Stimulated activated CD4-positive, alpha-beta T cell treated with anti-CD3 and anti-CD28 coated beads, Interleukin-4, amount 100 ng/mL, for 4 hours (primary cell): ENCODE results near the gene PRKCA.

Source experiments
- DNase-seq, 2 experiments: peaks; one replicate each; pipeline ENCODE4 v3.0.0-alpha.2; 2020

PRKCA gene

DNA sequence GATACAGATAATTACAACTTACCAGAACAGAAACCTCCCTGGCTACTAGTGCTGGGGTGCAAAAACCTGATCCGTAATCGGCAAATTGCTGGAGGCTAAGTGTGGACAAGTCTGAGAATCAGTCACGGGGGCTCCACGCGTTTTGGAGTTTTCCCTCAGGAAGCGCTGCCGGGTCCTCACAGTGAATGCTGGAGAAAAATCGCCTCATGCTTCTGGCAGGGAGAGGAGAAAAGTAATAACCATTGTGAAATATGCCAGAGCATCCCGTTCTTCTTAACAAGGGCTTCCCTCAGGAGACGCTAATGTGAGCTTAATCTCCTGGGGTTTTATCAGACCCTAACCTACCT is 453.5 kb downstream of the PRKCA start:
- DNase-seq = no peak

DNA sequence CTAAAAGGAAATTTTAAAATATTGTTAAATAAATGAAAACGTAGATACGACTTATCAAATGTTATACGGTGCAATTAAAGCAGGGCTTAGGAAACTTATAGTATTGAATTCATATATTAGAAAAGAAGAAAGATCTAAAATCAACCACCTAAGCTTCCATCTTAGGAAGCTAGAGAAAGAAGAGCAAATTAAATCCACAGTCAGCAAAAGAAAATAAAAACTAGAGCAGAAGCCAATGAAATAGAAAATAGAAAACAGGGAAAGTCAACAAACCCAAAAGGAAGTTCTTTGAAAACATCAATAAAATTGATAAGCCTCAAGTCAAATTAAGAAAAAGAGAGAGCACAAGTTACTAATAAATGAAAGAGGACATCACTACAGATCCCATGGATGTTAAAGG is 457.9 kb downstream of the PRKCA start:
- no peak for DNase-seq

DNA sequence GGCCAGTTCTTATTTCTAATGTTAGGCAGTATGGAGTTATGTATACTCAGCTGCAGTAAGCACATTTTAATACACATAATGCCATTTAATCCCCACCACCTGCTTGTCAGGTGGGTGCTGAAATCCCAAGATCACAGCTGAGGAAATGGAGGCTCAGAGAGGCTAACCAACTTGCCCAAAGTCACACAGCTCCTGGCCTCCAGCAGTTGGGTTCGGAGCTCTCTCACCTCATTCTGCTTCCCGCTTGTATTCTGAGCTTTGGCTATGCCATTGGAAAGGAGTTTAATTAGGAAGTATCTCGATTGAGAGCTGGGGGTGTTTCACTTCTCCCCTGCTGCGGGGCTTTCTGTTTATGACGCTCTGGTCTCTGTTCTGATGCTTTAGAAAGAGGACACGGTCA is 459.9 kb downstream of the PRKCA start:
- no peak for DNase-seq

DNA sequence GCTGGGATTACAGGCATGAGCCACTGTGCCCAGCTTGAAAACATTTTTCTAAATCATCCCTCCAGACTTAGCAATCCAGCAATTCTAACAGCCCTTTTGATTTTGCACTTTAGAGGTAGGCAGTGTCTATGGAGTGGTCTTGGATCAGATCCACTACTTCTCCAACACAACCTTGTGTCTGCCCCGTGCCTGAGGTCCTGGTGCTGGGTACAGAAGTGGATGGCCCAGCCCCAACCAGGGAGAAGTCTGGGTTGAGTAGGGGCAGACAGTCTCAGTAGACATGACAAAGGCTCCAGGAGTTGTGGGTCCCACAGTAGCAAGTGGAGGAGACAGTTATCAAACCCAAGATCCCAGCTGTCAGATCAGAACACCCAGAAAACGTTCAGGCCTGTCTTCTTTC is 460.6 kb downstream of the PRKCA start:
- no peak for DNase-seq

DNA sequence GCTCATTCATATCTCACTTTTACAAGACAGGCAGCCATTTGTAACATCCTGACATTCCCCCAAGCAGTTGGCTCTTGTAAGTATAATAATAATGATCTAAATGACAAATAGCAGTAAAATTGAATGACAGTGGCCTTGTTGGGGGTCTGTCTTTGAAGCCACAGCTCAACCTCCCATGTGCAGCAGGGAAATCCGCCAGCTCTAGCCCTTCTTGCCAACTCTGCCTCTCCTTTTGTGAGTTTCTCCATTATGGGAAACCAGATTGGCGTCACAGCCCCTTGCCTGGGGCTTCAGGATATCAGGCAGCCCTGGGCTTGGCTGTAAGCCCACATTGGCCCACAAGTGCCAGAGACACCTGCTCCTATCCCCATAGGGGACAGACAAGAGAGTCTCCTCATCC is 462.1 kb downstream of the PRKCA start:
- DNase-seq = no peak

DNA sequence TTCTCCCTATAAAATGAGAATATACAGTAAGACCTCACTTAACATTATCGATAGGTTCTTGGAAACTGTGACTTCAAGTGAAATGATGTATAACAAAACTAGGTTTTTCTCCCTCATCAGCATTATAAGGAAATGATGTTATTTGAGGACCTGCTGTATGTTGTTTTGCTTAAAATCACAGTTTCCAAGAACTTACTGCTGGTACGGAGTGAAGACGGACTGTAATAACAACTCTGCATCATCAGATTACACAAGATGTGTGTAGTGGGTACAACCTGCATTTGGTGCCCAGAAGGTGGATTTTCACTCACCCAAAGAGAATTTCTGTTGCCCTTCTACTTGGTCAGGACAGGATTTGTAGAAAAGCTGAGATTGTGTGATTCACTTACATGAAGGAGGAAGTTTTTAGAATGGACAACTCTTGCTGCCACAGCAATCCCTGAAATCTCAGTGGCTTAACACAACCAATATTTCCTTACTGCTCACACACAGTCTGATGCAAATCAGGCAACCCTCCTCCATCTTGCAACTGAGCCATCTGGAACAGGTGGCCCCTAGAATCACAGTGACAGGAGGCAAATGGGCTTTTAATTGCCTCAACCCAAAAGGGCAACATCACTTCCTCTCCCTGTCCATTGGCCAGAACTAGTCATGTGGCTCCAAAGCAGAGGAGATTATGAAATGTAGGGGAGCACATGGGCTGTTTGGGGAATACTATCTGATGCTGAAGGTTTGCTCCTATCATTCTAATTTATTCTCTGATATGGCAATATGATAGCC is 464.9 kb downstream of the PRKCA start:
- no peak for DNase-seq

DNA sequence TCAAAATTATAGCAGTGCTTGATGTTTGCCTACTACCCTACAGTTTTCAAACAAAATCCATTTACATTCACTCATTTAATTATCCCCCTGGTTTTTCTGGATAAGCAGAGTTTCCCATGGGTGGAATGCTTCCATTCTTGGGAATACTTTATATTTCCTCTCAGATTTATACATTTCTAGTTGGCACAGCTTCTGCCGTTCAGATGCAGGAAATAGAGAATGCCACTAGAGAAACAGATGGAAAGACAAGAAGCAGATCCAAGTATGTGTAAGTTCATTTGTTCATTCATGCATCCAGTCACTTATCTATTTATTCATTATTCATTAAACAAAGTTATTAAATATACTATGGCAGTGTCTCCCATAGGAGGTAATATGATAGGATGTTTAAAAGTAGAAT is 467.5 kb downstream of the PRKCA start:
- no peak for DNase-seq

DNA sequence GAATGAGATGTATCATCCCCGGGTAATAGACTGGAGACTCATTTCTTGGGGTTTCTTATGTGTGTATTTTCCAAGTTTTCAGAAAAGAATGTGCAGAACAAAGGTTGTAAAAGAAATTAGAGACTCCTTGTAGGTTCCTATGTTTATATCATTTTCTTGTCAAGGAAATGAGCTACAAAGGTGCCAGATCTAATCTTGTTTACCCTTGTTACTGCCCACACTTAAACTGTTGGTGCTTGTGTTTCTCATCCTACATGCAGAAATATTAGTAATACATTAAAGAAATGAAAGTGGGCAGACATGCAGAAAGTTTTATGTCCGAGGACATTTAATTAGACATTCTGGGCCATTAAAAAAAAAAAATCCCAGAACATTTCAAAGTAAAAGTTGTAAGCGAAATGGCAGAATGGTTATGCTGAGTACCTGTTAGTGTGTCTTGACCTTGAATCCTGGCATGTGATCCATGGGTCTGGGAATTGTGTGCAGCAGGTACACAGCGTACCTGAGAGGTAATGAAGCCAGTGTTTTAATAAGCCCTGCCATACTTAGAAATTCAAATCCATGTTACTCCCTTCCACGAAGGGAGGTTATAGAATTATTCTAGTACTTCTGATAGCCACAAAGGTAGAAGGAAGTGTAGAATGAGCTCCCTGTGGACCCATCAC is 469.9 kb downstream of the PRKCA start:
- no peak for DNase-seq

DNA sequence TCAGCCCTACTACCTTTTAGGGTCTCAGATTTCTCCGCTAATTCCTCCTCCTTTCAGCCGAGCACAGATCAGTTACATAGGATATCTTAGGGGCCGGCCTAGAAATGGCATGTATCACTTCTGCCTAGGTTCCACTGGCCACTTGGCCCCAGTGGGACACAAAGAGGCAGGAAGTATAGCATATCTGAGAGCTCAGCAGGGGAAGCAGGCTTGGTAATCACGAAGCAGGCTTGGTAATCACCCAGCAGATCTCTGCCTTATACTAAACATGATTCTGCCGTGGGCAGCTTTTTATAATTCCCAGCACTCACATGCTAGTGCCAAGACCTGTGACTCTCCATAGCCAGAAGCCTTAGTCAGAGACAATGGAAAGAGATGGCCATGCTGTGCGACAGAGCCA is 472.9 kb downstream of the PRKCA start:
- DNase-seq = no peak

DNA sequence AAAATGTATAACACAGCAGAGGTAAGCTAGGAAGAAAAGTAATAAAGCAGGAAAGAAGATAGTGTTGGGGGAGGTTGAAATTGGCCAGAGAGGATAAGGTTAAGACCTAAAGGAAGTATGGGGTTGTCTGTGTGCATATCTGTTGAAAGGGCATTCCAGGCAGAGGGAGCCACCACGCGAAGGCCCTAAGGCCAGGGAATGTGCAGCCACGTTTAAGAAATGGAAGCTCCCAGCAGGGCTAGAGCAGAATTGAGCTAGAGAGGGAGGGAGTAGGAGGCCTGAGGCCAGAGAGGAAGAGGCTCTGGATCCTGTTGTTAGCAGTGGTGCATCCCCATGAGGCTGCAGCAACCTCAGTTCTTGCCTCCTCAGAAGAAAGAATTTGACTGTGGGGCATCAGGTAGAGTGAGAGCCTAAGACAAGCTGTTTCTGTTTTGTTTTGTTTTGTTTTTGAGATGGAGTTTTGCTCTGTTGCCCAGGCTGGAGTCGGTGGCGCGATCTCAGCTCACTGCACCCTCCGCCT is 473.5 kb downstream of the PRKCA start:
- DNase-seq = no peak

DNA sequence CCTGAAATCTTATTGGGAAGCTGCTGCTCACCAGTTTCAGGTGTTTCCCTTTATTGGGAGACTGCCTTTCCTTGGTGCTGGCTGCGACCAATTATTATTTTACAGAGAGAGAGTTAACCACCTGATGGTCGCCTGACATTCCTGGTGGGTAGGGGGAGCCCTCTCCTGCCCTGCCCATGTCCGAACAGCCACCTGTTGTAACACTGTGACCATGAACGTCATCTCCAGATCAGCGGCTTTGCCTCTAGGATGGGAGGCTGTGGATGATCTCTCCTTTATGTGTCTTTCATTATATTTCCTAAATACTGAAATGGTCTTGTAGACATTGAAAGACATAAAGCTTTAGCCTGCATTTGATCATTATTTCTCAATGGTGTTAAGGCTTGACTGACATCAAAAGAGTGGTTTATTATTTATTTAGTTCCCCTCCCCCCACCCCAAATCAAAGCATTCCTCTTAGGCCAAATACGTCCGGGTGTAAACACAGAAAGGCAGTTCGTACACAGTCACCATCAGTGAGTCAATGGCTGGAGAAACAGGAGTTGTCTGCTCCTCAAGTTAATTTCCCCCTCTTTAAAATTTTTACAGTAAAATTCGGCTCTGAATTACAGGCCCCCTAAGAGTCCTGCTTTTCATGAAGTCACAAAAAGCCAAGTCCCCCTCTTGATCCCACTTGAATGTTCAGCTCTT is 474.7 kb downstream of the PRKCA start:
- no peak for DNase-seq

DNA sequence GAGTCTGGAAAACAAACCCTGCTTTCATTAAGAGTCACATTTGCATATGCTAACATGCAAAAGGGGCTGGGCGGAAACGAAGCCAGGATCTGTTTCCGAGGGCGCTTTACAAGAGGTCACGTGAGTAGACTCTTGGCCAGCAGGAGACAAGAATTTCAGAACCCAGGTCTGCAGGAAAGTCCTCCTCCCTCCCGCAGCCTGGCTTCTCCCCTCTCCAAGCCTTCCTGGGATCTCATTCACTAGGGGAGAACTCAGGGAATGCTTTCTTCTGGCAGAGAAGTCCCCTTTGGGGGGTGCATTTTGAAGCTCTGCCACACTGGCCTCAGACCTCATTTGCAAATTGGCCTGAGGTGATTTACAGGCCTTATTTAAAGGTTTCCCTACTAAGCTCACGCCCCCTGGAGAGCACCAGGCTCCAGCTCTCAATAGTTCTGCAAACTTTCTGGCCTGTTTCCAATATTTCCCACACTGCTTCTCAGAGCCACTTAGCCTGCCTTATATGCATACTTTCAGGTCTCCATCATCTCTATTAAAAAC is 475.3 kb downstream of the PRKCA start:
- DNase-seq = no peak

DNA sequence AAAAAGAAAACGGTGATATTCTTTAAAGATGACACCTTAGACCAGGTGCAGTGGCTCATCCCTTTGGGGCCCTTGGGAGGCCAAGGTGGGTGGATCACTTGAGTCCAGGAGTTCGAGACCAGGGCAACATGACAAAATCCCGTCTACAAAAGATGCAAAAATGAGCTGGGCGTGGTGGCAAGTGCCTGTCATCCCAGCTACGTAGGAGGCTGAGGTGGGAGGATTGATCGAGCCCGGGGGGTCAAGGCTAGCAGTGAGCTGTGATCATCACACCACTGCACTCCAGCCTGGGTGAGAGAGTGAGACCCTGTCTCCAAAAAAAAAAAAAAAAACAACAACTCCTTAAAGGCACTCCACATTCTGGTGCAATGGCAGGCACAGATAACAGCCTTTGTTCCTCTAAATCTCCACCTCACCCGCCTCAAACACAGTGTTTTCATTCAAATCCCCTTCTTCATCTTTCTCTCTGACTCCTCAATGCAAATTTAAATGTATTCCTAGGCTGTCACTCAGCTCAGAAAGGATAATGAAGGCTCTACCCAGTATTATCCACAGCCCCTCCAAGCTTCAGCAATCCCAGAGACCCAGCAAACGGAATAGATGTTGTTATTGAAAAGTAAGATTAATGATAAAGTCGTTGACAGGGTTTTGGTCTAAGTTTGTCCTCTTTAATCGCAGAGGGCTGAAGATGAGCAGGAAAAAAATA is 476.3 kb downstream of the PRKCA start:
- DNase-seq = no peak

DNA sequence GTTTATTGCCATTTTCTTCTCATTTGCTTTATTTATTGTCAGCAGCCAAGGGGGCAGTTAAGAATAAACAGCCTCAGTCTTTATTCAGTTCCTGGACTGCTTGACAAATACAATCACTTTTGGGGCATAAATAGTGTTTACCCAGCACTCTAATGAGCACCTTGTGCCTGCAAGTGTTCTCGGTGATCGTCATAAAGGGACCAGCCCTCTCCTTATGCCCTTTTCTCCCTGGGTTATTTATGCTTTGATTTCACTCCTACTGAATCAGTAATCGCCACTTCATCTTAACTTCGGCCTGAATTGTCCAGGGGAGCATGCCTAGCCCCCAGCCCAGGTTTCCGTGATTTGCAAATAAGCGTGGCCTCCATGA is 476.8 kb downstream of the PRKCA start:
- no peak for DNase-seq

DNA sequence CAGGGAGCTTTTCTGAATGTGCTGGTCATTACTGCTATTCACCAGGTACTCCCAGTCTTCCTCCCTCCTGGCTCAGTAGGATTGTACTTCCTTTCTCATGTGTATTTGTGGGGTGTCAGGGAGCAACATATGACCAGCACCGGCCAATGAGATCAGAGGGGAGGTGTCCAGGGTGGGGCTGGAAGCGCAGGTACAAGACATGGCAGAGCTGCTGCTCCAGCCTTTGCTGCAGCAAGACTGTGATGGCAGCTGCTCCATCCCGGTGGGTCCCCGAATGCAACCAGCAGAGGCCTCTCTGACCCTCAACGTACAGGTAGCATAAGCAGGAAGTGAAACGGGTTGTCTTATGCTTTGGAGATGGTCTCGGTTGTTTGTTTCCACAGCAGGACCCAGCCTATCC is 478.7 kb downstream of the PRKCA start:
- no peak for DNase-seq

DNA sequence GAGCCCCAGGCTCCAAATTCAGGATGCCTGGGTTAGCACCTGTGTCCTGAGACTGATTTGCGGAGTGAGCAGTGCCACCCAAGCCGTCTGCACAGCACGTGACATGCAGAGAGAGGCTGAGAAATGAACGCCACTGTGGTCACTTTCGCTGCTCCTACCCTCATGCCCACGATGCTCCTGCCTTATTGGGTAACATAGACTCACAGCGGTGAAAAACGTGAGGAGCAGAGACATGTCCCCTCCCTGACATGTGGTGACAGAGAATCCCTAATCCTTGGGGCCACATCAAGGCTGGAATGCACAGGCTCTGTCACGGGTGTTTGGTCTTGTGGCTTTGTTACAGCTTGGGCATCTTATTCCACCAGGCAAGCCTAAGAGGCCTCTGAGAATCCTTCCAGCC is 480.4 kb downstream of the PRKCA start:
- no peak for DNase-seq

DNA sequence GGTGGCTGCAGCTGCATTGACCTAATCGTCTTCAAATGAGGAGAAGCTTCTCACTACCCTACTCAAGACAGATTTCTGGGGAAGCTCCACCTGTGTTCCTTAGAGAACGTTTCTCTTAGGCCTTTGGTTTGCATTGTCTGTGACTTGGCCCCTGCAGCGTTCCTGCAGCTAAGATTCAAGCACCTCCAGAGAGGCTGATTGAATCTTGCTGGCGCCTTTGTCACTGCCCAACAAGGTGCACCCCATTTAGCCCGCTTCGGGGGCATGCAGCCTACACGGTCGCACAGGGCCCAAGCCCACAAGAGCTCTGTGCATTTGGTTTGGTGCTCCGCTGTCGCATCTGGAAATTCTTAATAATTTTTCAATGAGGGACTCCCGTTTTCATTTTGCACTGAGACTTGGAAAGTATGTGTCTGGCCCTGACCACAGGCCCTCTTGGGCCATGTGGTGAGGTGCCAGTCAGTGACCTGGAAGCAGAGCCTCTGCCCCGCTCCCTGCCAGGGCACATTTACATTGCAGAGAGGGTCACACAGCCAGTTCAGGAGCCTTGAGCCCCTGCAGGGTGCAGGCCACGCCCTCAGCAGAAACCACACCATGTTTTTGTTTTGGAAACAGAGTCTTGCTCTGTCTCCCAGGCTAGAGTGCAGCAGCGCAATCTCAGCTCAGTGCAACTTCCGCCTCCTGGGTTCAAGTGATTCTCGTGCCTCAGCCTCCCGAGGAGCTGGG is 481.4 kb downstream of the PRKCA start:
- no peak for DNase-seq

DNA sequence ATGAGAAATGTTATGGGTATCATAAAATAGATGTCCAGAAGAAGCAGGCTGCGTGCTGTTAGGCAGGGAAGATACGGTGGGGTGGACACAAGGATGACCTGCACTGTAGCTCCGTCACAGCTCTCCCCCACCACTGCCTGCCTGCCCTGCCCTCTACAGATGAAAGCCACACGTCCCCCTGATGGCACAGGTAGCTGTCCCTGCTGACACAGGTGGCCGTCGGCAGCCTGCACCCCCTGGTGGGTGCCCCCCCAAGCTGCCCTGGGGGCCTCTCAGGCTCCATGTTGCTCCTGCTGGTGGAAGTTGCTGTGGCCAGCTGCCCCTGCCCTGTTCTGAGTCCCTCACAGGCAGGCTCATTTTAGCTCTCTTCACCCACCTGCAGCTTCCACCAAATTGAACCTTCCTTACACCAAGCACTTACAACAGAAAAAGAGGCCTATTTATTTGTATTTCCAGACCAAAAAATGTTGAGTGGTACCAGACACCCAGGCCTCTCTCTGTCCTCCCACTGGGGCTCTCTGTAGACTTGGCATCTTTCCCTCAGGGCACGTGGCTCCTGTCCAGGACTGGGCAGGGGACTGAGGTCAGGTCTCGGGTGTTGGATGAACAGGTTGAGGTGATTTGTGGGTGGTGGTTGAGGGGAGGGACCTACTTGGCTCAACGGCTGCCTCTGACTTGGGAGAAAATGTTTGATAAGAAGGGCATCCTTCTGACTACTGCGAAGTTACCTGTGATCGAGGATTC is 482.4 kb downstream of the PRKCA start:
- no peak for DNase-seq

DNA sequence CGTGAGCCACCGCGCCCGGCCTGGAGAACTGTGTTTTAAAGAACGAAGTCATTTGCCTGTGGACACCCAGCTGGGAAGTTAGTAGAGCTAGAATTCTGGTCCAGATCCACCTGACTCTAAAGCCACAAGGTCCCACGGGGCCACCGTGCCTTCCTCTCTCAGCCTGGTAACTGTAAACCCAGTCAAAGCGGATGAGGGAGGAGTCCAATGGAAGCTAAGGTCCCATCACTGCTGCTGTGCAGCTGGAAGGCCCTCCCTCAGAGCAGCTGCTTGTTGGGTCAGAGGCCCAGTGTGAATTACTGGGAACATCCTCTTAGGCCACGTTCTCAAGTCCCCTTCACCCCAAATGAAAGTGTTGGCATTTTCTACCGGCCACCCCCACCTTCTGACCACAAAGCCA is 483.7 kb downstream of the PRKCA start:
- no peak for DNase-seq

DNA sequence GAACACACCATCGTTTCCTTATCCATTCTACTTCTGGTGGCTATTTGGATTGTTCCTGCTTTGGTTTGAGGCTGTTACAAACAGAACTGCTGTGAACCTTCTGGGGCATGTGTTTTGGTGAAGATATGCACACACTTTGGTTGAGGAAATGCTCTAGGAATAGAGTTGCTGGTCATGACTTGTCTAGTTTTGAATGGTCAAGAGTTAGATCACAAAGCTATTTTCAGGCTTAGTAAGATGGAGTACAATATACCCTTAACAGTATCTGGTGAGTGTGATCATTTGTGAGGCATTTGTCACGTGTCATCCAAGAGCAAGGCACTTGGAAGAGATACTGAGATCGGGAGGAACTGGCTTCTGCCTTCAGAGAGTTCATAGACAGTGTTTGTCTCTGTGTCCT is 485.5 kb downstream of the PRKCA start:
- no peak for DNase-seq

DNA sequence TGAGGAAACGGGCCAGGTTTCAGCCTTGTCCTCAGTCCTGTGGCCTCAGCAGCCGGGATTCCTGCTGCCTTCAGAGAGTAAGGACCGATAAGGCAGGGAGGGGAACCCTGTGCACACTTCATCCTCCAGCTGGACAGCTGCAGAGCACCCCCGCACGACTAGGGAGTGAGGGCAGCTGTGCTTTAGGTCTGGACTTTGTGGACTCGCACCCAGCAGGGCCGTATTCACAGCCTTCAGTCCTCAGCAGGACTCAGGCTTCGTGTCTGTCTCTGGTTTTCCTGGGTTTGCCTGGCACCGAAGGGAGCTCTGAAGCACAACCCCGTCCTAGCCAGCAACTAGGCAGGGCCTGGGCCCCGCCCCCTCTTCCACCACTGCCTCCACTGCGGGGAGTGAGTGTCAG is 486.7 kb downstream of the PRKCA start:
- no peak for DNase-seq

DNA sequence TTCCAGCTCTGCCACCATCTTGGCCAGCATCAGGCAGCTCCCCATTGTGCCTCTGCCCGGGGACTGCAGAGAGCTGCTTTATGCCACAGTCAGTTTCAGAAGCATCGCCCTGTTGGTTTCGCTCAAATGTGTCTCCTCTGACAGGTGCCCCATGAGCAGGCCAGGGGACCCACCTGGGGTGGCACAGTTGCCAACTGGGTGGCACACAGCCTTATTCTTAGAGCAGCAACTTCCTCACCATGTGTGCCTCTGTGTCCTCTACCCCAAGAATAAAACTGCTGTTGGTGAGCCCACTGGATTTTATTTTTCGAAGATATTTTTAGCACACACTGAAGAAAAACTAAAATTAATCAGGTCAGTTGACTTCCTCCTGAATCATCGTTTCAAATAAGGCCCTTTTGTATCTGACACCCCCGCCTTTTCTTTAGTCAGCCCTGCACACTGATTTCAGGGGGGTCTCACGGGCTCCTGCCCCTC is 487.6 kb downstream of the PRKCA start:
- DNase-seq = no peak
